HEK293 (cell line): ENCODE measurements around the gene RNF187.
A peak's percentile ranks its signal among the peaks of the same experiment; 100 is the strongest.

Experiments
- CTCF ChIA-PET: fragments of 350-600 bp; formaldehyde crosslinking; extraction: SDS; loops from one replicate; lab custom pipeline; 2021; ENCODE audit warnings: antibody characterized with exemption; lab: Yijun Ruan, JAX
- POLR2A ChIA-PET: fragments of 300-600 bp; formaldehyde crosslinking; extraction: SDS; loops from one replicate; lab custom pipeline; 2020; ENCODE audit warnings: antibody characterized with exemption, inconsistent platforms; lab: Yijun Ruan, JAX
- H3K27ac ChIP-seq: fragments of 200-500 bp; sonication (Bioruptor generic); 2 replicates; pipeline ENCODE4 v1.5.1; 2014; ENCODE audit warnings: low read depth, low read length, control low read depth, inconsistent platforms; ENCODE audit errors: extremely low read depth
- H3K36me3 ChIP-seq, 2 experiments: fragments of 200-500 bp in 1 of 2; sonication (Bioruptor generic) in 1 of 2; 1 replicate in 1 of 2; 2 replicates in 1 of 2; pipeline ENCODE4 v1.5.1; 2014 to 2017; ENCODE audit warnings: inconsistent platforms in 2 of 2, low read length in 2 of 2; ENCODE audit not compliant: control insufficient read depth in 2 of 2, insufficient read depth in 1 of 2
- H3K4me1 ChIP-seq: fragments of 200-500 bp; sonication (Bioruptor generic); 2 replicates; pipeline ENCODE4 v1.5.1; 2014; ENCODE audit warnings: mild to moderate bottlenecking, low read length, inconsistent platforms; ENCODE audit not compliant: control insufficient read depth, insufficient read depth
- H3K4me3 ChIP-seq: 2 replicates; pipeline ENCODE4 v1.5.1; 2011; ENCODE audit warnings: low read depth, mild to moderate bottlenecking, control low read depth, low read length, moderate library complexity
- H3K9me3 ChIP-seq: fragments of 200-500 bp; sonication (Bioruptor generic); 2 replicates; pipeline ENCODE4 v1.5.1; 2014; ENCODE audit warnings: low read depth, low read length, inconsistent platforms; ENCODE audit not compliant: control insufficient read depth, insufficient read depth
- FEZF1 ChIP-seq: fragments of 450-650 bp; formaldehyde crosslinking; IDR thresholded peaks from 2 replicates; pipeline ENCODE4 v1.5.1; 2016; ENCODE audit warnings: missing biosample characterization, missing genetic modification characterization
- KLF8 ChIP-seq: fragments of 450-650 bp; formaldehyde crosslinking; IDR thresholded peaks from 2 replicates; pipeline ENCODE4 v1.5.1; 2016; ENCODE audit warnings: missing biosample characterization, missing genetic modification characterization
- MYNN ChIP-seq: fragments of 450-650 bp; formaldehyde crosslinking; IDR thresholded peaks from 2 replicates; pipeline ENCODE4 v1.5.1; 2016; ENCODE audit warnings: missing biosample characterization, missing genetic modification characterization, borderline replicate concordance
- PRDM2 ChIP-seq: fragments of 450-650 bp; formaldehyde crosslinking; IDR thresholded peaks from 2 replicates; pipeline ENCODE4 v1.5.1; 2016; ENCODE audit warnings: missing biosample characterization, missing genetic modification characterization, borderline replicate concordance
- REPIN1 ChIP-seq: fragments of 450-650 bp; formaldehyde crosslinking; IDR thresholded peaks from 2 replicates; pipeline ENCODE4 v1.5.1; 2017; ENCODE audit warnings: missing biosample characterization, missing genetic modification characterization, low read depth
- ZFP3 ChIP-seq: fragments of 450-650 bp; formaldehyde crosslinking; IDR thresholded peaks from 2 replicates; pipeline ENCODE4 v1.5.1; 2016; ENCODE audit warnings: low read depth, missing biosample characterization, missing genetic modification characterization
- ZNF16 ChIP-seq: fragments of 450-650 bp; formaldehyde crosslinking; IDR thresholded peaks from 2 replicates; pipeline ENCODE4 v1.5.1; 2016; ENCODE audit warnings: low read depth, missing biosample characterization, missing genetic modification characterization
- ZNF426 ChIP-seq: fragments of 450-650 bp; formaldehyde crosslinking; IDR thresholded peaks from 2 replicates; pipeline ENCODE4 v1.5.1; 2017; ENCODE audit warnings: missing biosample characterization, missing genetic modification characterization, mild to moderate bottlenecking, inconsistent platforms, moderate library complexity
- ZNF501 ChIP-seq: fragments of 450-650 bp; formaldehyde crosslinking; IDR thresholded peaks from 2 replicates; pipeline ENCODE4 v1.5.1; 2016; ENCODE audit warnings: missing biosample characterization, missing genetic modification characterization
- ZNF560 ChIP-seq: fragments of 450-650 bp; formaldehyde crosslinking; IDR thresholded peaks from 2 replicates; pipeline ENCODE4 v1.5.1; 2017; ENCODE audit warnings: missing biosample characterization, missing genetic modification characterization, borderline replicate concordance
- ZNF580 ChIP-seq: fragments of 450-650 bp; formaldehyde crosslinking; IDR thresholded peaks from 2 replicates; pipeline ENCODE4 v1.5.1; 2016; ENCODE audit warnings: missing biosample characterization, missing genetic modification characterization
- ZNF645 ChIP-seq: fragments of 450-650 bp; formaldehyde crosslinking; IDR thresholded peaks from 2 replicates; pipeline ENCODE4; 2016; ENCODE audit warnings: missing biosample characterization, missing genetic modification characterization
- ZNF664 ChIP-seq: fragments of 450-650 bp; formaldehyde crosslinking; IDR thresholded peaks from 2 replicates; pipeline ENCODE4 v1.5.1; 2016; ENCODE audit warnings: missing biosample characterization, missing genetic modification characterization
- ZNF747 ChIP-seq: fragments of 450-650 bp; formaldehyde crosslinking; IDR thresholded peaks from 2 replicates; pipeline ENCODE4 v1.5.1; 2016; ENCODE audit warnings: missing biosample characterization, missing genetic modification characterization
- ZNF843 ChIP-seq: fragments of 450-650 bp; formaldehyde crosslinking; IDR thresholded peaks from 2 replicates; pipeline ENCODE4 v1.5.1; 2016; ENCODE audit warnings: missing biosample characterization, missing genetic modification characterization
- TF ChIP-seq, protein P1 (sequence below): fragments of 450-650 bp; formaldehyde crosslinking; IDR thresholded peaks from 2 replicates; pipeline ENCODE4 v1.5.1; 2017; ENCODE audit warnings: missing biosample characterization, missing genetic modification characterization
- TF ChIP-seq, protein P2 (sequence below): fragments of 450-650 bp; formaldehyde crosslinking; IDR thresholded peaks from 2 replicates; pipeline ENCODE4 v1.5.1; 2017; ENCODE audit warnings: missing biosample characterization, mild to moderate bottlenecking, missing genetic modification characterization, moderate library complexity

Gene RNF187

DNA sequence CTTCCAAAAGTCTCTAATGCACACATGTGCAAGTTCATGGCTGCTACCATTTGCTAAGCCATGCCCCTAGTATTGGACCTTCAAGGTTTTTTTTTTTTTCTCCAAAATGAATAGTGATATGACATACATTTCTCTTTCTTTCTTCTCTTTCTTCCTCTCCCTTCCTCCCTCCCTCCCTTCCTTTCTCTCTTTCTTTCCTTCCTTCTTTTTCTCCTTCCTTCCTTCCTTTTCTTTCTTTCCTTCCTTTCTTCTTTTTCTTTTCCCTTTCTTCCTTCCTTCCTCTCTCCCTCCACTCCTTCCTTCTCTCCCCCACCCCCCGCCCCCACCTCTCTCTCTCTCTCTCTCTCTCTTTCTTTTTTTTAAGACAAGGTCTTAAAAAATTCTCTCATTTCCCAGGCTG is 3.4 kb upstream of the RNF187 start (continued):
- TF ChIP-seq PRDM2 (tag by site-specific recombination): no peak
- no peak for TF ChIP-seq ZNF664 (tag by site-specific recombination)
- TF ChIP-seq ZNF645 (tag by site-specific recombination): no peak
- TF ChIP-seq, all 188 proteins: peak for 2

GRCh38 chr1:228486596-228487335 is 416 bp upstream of the RNF187 start:
- Histone ChIP-seq H3K27ac (peak overlapping the region; percentile 91), H3K4me1 (peaks cover 7% of the 10 kb centered on the region), H3K36me3 (peaks cover 15 to 31% of the 10 kb centered on the region in 2 experiments; a peak in 2 of 3 replicates), H3K4me3 (peak overlapping the region; percentile 79), H3K9me3 (no peaks in the 10 kb centered on the region)
- ChIA-PET CTCF (interaction anchor here (0.7 to 1.8 kb wide), 10 partner anchors 14 to 644 kb away, joined by 3 to 14 read pairs (median 4); a partner anchor contains a TSS), POLR2A (interaction anchor here (0.5 to 1.5 kb wide), 7 partner anchors 15 to 985 kb away, joined by 3 to 11 read pairs (median 6); partner anchors contain the start of genes GUK1 and TRIM11)
- peak; percentile 97 for TF ChIP-seq KLF8 (tag by site-specific recombination)
- TF ChIP-seq ZNF426: no peak
- TF ChIP-seq, protein P1, sequence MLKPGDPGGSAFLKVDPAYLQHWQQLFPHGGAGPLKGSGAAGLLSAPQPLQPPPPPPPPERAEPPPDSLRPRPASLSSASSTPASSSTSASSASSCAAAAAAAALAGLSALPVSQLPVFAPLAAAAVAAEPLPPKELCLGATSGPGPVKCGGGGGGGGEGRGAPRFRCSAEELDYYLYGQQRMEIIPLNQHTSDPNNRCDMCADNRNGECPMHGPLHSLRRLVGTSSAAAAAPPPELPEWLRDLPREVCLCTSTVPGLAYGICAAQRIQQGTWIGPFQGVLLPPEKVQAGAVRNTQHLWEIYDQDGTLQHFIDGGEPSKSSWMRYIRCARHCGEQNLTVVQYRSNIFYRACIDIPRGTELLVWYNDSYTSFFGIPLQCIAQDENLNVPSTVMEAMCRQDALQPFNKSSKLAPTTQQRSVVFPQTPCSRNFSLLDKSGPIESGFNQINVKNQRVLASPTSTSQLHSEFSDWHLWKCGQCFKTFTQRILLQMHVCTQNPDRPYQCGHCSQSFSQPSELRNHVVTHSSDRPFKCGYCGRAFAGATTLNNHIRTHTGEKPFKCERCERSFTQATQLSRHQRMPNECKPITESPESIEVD: 0 out of 2 replicates have a peak, but pooled peaks have one; percentile 33
- TF ChIP-seq, protein P2, sequence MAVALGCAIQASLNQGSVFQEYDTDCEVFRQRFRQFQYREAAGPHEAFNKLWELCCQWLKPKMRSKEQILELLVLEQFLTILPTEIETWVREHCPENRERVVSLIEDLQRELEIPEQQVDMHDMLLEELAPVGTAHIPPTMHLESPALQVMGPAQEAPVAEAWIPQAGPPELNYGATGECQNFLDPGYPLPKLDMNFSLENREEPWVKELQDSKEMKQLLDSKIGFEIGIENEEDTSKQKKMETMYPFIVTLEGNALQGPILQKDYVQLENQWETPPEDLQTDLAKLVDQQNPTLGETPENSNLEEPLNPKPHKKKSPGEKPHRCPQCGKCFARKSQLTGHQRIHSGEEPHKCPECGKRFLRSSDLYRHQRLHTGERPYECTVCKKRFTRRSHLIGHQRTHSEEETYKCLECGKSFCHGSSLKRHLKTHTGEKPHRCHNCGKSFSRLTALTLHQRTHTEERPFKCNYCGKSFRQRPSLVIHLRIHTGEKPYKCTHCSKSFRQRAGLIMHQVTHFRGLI: peak; percentile 64; the same call in 1 of the 2 replicates
- no peak for TF ChIP-seq ZNF16 (tag by site-specific recombination)
- peak; percentile 99 for TF ChIP-seq ZNF501 (tag by site-specific recombination)
- peak; percentile 81 for TF ChIP-seq ZNF580 (tag by site-specific recombination)
- TF ChIP-seq ZNF843 (tag by site-specific recombination): peak; percentile 64
- TF ChIP-seq ZNF747 (tag by site-specific recombination): no peak
- peak; percentile 92; the same call in 1 of the 2 replicates for TF ChIP-seq PRDM2 (tag by site-specific recombination)
- TF ChIP-seq ZFP3 (tag by site-specific recombination): no peak
- TF ChIP-seq MYNN: no peak
- TF ChIP-seq ZNF560 (tag by site-specific recombination): no peak
- peak; percentile 96 for TF ChIP-seq FEZF1 (tag by site-specific recombination)
- TF ChIP-seq REPIN1 (tag by site-specific recombination): no peak
